NCI-H2196 (cell line): ENCODE data around the gene IL37.
"Not testable (repeated sequence)": the region's sequence is repeated elsewhere in the genome, so short reads cannot be mapped to it uniquely, and the experiment has no call there.

Experiments
- DNase-seq: peaks from one replicate; lab custom pipeline; 2025; ENCODE audit not compliant: unreplicated experiment; lab: John Stamatoyannopoulos, UW

Gene IL37

DNA sequence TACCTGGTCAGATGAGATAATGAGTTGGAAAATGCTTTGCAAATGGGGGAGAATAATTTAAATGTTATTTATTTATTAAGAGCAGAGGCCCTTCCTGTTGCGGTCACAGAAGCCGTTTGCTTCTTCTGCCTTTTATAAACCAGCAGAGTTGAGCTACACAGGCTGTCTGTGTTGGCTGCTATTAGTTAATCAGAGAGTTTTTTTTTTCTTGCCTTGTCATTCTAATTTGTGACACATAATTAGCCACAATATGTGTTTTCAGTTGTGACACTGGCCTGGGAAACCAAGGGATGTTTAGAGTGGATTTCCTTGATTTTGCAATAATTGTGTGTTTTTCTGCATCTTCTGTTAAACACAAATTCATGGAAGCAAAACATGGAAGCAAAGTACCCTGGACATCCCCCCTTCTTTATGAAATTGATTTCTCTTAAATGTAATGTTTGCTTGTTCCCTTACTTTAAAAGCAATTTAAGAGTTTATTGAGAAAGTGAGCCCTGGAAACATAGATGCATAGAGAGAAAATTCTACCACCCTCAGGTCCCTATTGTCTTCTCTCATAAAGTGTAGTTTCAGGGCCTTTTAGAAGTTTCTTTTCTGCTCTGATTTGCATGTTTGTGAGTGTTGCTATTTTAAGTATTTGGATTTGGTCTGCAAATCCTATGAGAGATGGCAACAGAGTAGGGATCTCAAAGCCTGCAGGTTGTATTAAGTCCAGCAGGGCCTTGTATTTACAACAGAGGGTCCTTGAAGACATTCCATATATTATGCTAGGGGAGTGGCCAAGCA, 22.8 kb upstream of the IL37 start:
- no peak for DNase-seq

DNA sequence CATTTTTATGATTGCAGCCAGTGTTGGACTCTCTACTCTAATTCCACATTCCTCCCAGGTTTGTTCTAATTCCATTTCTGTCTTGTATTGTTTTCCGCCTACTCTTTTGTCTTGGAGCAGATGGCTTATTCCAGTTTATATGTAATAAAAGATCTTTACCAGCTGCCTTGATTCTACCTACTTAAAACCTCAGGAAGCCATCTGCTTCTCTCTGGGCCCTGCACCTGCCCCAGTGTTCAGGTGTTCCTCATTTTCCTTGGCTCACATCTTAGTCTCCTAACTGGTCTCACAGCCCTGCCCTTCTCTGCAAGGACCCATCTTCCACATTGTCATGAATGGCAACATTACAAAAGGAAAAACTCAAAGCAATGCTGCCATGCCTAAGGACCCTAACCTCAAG, 21.0 kb upstream of the IL37 start:
- DNase-seq, result no peak

DNA sequence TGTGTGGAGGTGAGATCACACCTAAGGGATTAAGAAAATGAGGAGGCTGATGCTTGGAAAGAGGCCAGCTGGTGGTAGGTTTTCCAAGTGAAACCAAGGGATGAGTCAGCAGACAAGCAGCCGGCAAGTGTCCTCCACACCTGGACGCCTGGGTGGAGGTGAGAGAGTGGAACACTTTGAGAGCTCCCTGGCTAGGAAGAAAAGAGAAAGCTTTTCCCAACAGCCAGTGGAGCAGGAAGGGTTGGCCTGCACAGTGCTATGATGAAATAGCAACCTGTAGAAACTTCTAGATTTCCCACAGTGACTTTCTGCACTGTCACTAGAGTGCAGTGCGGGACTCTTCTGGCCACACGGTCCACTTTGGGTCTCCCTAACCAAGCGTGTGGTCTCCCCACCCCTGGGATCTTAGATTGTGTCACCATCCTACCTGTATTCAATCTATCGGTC, 19.6 kb upstream of the IL37 start:
- no peak for DNase-seq

DNA sequence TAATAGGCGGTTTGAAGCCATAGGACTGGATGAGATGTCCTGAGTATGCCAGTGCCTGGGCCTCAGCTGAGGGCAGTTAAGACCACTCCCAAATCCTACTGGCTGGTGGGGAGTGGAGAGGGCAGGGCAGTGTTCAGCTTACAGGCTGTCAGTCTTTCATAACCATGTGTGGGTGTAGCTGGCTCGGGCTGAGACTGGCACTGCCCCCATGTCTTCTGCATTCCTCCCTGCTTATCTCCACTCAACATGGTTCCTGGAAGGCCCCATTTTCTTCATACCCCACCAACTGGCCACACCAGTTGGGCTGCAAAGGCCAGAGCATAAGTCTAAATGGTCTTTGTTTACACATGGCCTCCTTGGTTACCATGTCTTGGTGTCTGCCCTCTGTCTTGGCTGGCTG, 17.2 kb upstream of the IL37 start:
- DNase-seq, result no peak

DNA sequence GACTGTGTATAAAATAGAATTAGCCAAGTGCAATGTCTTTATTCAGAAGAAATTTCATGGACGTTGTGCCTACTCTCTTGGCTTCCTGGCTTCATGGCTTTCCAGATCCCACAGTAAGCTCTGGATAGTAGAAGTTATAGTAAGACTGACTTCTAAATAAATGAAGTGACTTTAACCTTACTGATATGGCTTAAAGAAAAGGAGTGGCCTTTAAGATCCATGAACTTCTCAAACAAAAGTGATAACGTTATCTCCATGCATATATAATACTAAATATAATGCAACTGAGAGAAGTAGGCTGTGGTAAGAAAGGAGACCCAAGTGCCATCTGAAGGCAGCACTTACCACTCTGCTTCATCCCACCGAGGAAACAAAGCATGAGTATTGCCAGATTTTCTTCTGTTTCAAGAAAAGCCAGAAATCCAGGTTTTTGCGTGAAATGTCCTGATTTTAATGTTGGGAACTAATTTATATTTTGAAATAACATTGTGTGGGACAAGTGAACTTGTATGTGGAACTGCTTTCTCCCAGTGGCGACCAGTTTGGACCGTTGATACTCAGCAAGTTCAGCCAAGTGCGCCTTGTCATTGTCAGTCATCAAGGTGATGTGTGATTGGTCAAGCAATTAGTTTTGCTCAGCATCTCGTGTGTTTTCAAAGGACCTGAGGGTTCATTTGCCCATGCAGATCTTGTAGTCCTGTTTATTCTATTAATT, 13.9 kb upstream of the IL37 start:
- DNase-seq, result no peak

- no peak for DNase-seq
Measured at GRCh38 chr2:112897624-112897978, 13.4 kb upstream of the IL37 start.

DNA sequence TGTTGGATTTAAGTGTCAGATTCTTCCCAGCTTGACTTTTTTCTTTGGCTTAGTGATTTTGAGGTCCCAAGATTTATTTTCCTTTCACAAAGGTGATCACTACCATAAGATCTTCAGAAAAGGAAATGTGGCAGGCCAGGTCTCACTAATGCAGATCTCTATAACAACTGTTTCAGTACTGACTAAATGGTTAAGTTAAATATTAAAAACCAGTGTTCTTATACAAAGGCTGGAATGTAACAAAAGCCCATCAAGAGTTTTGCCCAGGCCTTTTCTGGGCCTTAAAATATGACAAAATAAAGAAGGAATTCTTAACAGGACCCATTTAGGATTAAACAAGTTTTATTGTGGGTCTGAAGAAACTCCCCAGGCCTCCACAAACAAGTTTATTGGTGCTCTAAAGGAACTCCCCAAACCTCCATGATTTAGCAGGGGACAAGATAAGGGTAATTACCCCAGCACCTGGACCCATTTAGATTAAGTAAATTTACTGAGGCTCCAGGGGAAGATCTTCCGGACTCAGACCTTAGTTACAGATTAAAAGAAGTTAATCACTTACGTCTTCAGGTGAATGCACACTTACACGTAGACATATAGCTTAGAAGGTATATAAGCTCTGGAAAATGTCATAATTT, 9.4 kb upstream of the IL37 start:
- DNase-seq, result not testable (repeated sequence)

GRCh38 chr2:112902816-112903215, 8.1 kb upstream of the IL37 start:
- DNase-seq, result no peak

DNA sequence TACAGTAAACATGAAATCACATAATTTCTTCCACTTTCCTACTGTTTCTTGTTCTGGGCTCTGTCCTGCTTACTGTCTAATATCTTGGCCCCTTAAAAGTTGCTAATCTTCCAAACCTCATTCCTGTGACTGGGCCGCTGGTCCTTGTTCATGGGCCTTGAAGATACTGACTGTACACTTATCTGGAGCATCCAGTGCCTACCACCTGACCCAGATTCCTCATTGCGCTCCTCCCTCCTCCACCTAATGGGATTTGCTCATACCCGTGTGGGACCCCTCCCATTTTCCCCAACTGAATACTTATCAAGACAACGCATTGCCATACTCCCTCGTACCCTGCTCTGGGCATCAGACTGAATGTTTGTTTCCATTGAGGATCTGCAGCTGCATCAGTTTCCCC, 6.1 kb upstream of the IL37 start:
- DNase-seq, result no peak

GRCh38 chr2:112906276-112906675, 4.7 kb upstream of the IL37 start:
- no peak for DNase-seq

DNA sequence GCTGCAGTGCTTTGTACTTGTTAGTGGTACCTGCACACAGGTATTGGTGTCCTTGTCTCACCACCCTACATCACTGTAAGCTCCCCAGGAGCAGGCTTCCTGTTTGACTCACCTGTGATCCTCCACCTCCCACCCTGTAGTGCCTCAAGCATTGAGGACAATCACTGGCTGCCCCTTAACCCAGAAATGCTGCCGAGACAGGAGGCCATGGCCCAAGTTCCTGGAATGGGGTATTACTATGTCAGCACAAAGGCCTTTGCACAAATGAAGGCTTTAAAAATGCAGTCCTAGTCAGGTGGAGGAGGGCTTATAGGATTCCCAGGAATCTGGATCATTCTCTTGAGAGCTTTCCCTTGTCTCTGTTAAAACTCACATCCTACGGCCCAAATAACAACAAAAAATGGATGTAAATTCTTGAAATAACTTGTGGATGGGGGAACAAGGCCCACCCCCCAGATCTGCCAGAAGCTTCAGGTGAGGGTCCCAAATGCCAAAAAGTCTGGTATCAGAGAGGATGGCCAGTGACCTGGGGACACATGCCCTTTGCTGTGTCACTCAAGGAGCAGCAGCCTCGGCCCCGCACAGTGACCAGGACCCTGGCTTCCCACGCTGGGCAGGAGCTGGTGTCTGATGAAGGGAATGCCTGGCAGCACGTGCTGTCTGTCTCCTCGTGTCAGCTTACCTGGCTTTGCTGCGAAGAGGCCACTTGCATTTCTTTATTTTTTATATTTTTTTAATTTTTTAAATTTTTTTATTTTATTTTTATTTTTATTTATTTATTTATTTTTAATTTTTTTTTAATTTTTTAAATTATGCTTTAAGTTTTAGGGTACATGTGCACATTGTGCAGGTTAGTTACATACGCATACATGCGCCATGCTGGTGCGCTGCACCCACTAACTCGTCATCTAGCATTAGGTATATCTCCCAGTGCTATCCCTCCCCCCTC, 3.7 kb upstream of the IL37 start:
- no peak for DNase-seq

GRCh38 chr2:112908559-112908958, 2.4 kb upstream of the IL37 start:
- DNase-seq, result not testable (repeated sequence)

- no peak for DNase-seq
Measured at GRCh38 chr2:112910219-112910618, 746 bp upstream of the IL37 start.

- DNase-seq, result no peak
Measured at GRCh38 chr2:112912403-112912802, 1.4 kb downstream of the IL37 start.

DNA sequence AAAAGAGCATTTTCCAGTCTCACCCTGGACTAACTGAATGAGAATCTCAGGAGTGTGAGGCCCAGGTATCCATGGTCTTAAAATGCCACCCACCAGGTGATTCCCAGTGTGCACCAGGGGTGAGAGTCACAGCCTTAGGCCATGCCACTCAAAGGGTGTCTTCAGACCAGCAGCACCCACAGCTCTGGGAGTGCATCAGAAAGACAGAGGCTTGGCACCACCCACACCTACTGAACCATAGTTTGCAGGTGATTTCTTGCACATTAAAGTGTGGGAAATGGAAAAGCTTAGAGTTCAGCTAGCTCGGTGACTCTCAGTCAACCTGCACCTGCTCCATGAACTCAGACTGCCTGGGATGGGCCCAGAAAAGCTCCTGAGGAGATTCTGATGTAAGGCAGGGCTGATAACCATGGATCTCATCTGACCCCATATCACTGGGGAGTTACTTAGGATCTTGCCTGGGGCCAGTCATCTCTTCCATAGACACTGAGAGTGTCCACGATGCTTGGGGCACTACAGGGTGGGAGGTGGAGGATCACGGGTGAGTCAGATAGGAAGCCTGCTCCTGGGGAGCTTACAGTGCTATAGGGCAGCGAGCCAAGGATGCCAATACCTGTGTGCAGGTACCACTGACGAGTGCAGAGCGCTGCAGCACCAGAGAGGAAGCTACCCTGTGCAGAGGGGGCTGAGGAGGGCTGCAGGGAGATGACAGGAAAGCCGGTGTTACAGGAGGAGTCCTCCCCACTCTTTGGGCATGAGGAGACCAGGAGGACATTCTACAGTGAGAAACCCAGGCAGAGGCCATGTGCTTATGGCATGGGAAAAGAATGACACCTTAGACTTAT, 4.6 kb downstream of the IL37 start:
- no peak for DNase-seq

- DNase-seq, result no peak
Measured at GRCh38 chr2:112916145-112916571, 5.2 kb downstream of the IL37 start.

DNA sequence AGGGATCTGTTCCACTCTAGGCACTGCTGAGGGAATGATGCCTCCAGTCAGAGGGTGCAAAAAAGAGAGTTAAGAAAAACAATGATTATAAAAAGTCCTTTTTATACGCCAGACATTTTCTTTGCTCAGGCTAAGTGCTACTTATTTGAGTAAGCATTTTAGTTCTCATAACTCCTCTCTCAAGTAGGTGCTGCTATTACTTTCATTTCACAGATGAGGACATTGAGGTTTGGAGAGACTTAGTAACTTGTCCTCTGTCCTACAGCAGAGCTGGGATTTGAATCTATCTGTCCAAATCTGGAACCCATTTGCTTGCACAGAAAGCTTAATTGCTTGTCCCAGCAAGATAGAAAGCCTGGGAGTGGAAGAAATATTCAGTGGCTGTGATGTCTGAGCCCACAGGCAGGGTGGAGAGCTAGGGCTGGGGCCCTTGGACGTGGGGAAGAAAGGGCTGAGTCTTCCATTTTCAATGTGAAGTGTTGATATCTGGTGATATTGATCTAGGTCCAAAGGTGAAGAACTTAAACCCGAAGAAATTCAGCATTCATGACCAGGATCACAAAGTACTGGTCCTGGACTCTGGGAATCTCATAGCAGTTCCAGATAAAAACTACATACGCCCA, 5.8 kb downstream of the IL37 start:
- DNase-seq, result no peak

DNA sequence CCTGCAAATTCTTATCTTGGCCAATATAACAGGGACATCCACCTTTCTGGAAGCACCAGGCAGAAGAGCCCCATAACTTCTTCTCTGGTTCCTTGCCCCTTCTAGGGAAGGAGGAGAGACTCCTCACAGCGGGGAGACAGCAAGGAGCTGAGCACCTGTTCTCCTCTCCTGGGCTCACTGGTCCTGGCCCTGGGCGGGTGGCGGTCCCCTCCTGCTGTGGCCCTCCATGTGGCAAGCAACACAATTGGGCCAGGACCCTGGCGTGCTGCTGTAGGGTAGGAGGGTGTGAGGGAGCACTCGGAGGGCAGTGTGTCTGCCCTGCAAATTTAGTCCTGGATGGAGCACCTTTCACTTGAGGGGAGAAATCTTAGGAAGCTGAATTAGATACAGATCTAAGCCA, 6.9 kb downstream of the IL37 start:
- no peak for DNase-seq

DNA sequence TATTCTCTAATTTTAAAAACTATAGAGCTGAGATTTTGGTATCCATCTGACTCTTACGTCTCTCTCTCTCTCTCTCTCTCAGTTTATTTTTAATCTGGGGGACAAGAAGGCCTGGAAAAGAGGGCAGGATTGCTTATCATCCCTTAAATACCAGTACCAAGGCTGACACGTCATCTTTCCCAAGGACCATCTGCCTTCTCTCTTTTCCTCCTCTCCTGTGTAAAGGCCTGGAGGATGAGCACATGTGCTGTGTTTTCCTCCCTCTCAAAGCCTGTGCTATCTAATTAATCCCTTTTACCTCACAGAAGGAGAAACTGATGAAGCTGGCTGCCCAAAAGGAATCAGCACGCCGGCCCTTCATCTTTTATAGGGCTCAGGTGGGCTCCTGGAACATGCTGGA, 7.3 kb downstream of the IL37 start:
- no peak for DNase-seq

- no peak for DNase-seq
Measured at GRCh38 chr2:112919086-112919485, 8.1 kb downstream of the IL37 start.
